ENCODE data around the gene SSBP2.
"Not testable (repeated sequence)": the region's sequence is repeated elsewhere in the genome, so short reads cannot be mapped to it uniquely, and the experiment has no call there.

SSBP2 gene

GRCh38 chr5:81717226-81717625 is 33.7 kb downstream of the SSBP2 start:
- DNase-seq (ENCODE audit: low spot score), result no peak

GRCh38 chr5:81714076-81714475 is 36.8 kb downstream of the SSBP2 start:
- H3K4me1 ChIP-seq (ENCODE audit: insufficient read depth, poor library complexity, severe bottlenecking); H3K27ac ChIP-seq (ENCODE audit: poor library complexity, severe bottlenecking); H3K4me3 ChIP-seq (ENCODE audit: severe bottlenecking); DNase-seq (ENCODE audit: low spot score); ATAC-seq (ENCODE audit: low read depth); H3K27me3 ChIP-seq (ENCODE audit: insufficient read depth, poor library complexity, severe bottlenecking); H3K9me3 ChIP-seq (ENCODE audit: severe bottlenecking); H3K36me3 ChIP-seq (ENCODE audit: low read depth): not testable (repeated sequence)

More at GRCh38 chr5:81717226-81717625, 33.7 kb downstream of the SSBP2 start:
- peak; percentile 29; the same call in 1 of the 3 replicates for ATAC-seq (ENCODE audit: low read depth)
- Histone ChIP-seq H3K36me3 (ENCODE audit: low read depth) (no peaks in the 10 kb centered on the region), H3K4me1 (ENCODE audit: insufficient read depth, poor library complexity, severe bottlenecking) (no peaks in the 10 kb centered on the region), H3K27me3 (ENCODE audit: insufficient read depth, poor library complexity, severe bottlenecking) (peaks cover 5% of the 10 kb centered on the region), H3K9me3 (ENCODE audit: severe bottlenecking) (no peaks in the 10 kb centered on the region), H3K27ac (ENCODE audit: poor library complexity, severe bottlenecking) (no peak overlapping the region), H3K4me3 (ENCODE audit: severe bottlenecking) (no peak overlapping the region)
- no peak for TF ChIP-seq CTCF (IDR thresholded peaks at IDR 0.05; ENCODE audit: poor library complexity, severe bottlenecking)

GRCh38 chr5:81708889-81709288 is 42.0 kb downstream of the SSBP2 start:
- H3K36me3 ChIP-seq (ENCODE audit: low read depth), result no peaks in the 10 kb centered on the region
- DNase-seq (ENCODE audit: low spot score), result no peak

GRCh38 chr5:81703840-81704239 is 47.1 kb downstream of the SSBP2 start:
- Histone ChIP-seq H3K4me3 (ENCODE audit: severe bottlenecking) (no peak overlapping the region), H3K4me1 (ENCODE audit: insufficient read depth, poor library complexity, severe bottlenecking) (no peaks in the 10 kb centered on the region), H3K27ac (ENCODE audit: poor library complexity, severe bottlenecking) (no peak overlapping the region), H3K9me3 (ENCODE audit: severe bottlenecking) (no peaks in the 10 kb centered on the region), H3K36me3 (ENCODE audit: low read depth) (no peaks in the 10 kb centered on the region), H3K27me3 (ENCODE audit: insufficient read depth, poor library complexity, severe bottlenecking) (peaks cover under 1% of the 10 kb centered on the region)
- DNase-seq (ENCODE audit: low spot score) (no peak), ATAC-seq (ENCODE audit: low read depth) (no peak)
- TF ChIP-seq CTCF (IDR thresholded peaks at IDR 0.05; ENCODE audit: poor library complexity, severe bottlenecking), result no peak

More at GRCh38 chr5:81708889-81709288, 42.0 kb downstream of the SSBP2 start:
- Histone ChIP-seq H3K9me3 (ENCODE audit: severe bottlenecking) (no peaks in the 10 kb centered on the region), H3K27me3 (ENCODE audit: insufficient read depth, poor library complexity, severe bottlenecking) (peaks cover 6% of the 10 kb centered on the region), H3K27ac (ENCODE audit: poor library complexity, severe bottlenecking) (no peak overlapping the region), H3K4me3 (ENCODE audit: severe bottlenecking) (no peak overlapping the region), H3K4me1 (ENCODE audit: insufficient read depth, poor library complexity, severe bottlenecking) (no peaks in the 10 kb centered on the region)
- no peak for TF ChIP-seq CTCF (IDR thresholded peaks at IDR 0.05; ENCODE audit: poor library complexity, severe bottlenecking)
- ATAC-seq (ENCODE audit: low read depth), result no peak

GRCh38 chr5:81700166-81700565 is 50.7 kb downstream of the SSBP2 start:
- Histone ChIP-seq H3K27me3 (ENCODE audit: insufficient read depth, poor library complexity, severe bottlenecking) (no peaks in the 10 kb centered on the region), H3K27ac (ENCODE audit: poor library complexity, severe bottlenecking) (no peak overlapping the region), H3K36me3 (ENCODE audit: low read depth) (no peaks in the 10 kb centered on the region), H3K4me3 (ENCODE audit: severe bottlenecking) (no peak overlapping the region), H3K9me3 (ENCODE audit: severe bottlenecking) (no peaks in the 10 kb centered on the region), H3K4me1 (ENCODE audit: insufficient read depth, poor library complexity, severe bottlenecking) (no peaks in the 10 kb centered on the region)
- no peak for TF ChIP-seq CTCF (IDR thresholded peaks at IDR 0.05; ENCODE audit: poor library complexity, severe bottlenecking)
- DNase-seq (ENCODE audit: low spot score) (no peak), ATAC-seq (ENCODE audit: low read depth) (no peak)

Data from RWPE2 (cell line).